Stomach (tissue), 4 donors: ENCODE data around the gene SH2D3C.

ENCODE experiments used
- CTCF ChIP-seq, 7 experiments: fragments of 450-650 bp in 4 of 7; fragments of 200-600 bp in 3 of 7; sonication (generic) in 3 of 7; IDR thresholded peaks; one replicate each; pipeline ENCODE4 v1.5.1; 2016 to 2019; ENCODE audit warnings: antibody characterized with exemption in 7 of 7, control low read depth in 2 of 7, mild to moderate bottlenecking in 1 of 7
- EP300 ChIP-seq: sonication (generic); formaldehyde crosslinking; IDR thresholded peaks from one replicate; pipeline ENCODE4 v1.6.1; 2017; ENCODE audit warnings: antibody characterized with exemption
- POLR2AphosphoS5 ChIP-seq, 3 donors: sonication (generic); formaldehyde crosslinking; IDR thresholded peaks; one replicate each; pipeline ENCODE4 v1.6.1; 2016; ENCODE audit warnings: antibody characterized with exemption in 3 of 3

GRCh38 chr9:127758843-127759242 lies 19.6 kb downstream of the SH2D3C start:
- TF ChIP-seq CTCF (IDR thresholded peaks at IDR 0.05) (no peak), EP300 (no peak), POLR2AphosphoS5 (IDR thresholded peaks at IDR 0.05) (no peak)
